ENCODE results near the gene EMC9.

The EMC9 gene

GRCh38 chr14:24098229-24098926, 43.0 kb downstream of the EMC9 start:
- H4K20me1 ChIP-seq (ENCODE audit: insufficient read depth), result no peaks in the 10 kb centered on the region
- no peak overlapping the region for H3K4me2 ChIP-seq
- H3K9ac ChIP-seq, result no peak overlapping the region
- H3K36me3 ChIP-seq (ENCODE audit: insufficient read depth), result no peaks in the 10 kb centered on the region
- H3K27ac ChIP-seq, result no peak overlapping the region
- H3K79me2 ChIP-seq (ENCODE audit: insufficient read depth, low read depth), result peaks cover 8% of the 10 kb centered on the region; the same call in 1 of the 2 replicates
- no peak overlapping the region for H3K4me3 ChIP-seq (IDR thresholded peaks at IDR 0.05; ENCODE audit: insufficient read depth, low read depth, low read length)
- H3K27me3 ChIP-seq (ENCODE audit: insufficient read depth, low read depth), result no peaks in the 10 kb centered on the region
- H2AFZ ChIP-seq (ENCODE audit: low read depth), result no peak overlapping the region
- TF ChIP-seq CTCF (conservative IDR thresholded peaks at IDR 0.05; ENCODE audit: low read depth, low read length), result no peak
- peaks cover 9% of the 10 kb centered on the region for H3K4me1 ChIP-seq (ENCODE audit: low read depth, poor library complexity, severe bottlenecking)

GRCh38 chr14:24096545-24097181, 44.7 kb downstream of the EMC9 start:
- Histone ChIP-seq H3K27ac (no peak overlapping the region), H3K4me2 (no peak overlapping the region), H2AFZ (ENCODE audit: low read depth) (no peak overlapping the region), H3K27me3 (ENCODE audit: insufficient read depth, low read depth) (no peaks in the 10 kb centered on the region), H4K20me1 (ENCODE audit: insufficient read depth) (no peaks in the 10 kb centered on the region), H3K79me2 (ENCODE audit: insufficient read depth, low read depth) (peaks cover 8% of the 10 kb centered on the region; the same call in 1 of the 2 replicates), H3K36me3 (ENCODE audit: insufficient read depth) (no peaks in the 10 kb centered on the region), H3K9ac (no peak overlapping the region), H3K4me1 (ENCODE audit: low read depth, poor library complexity, severe bottlenecking) (peaks cover 9% of the 10 kb centered on the region), H3K4me3 (IDR thresholded peaks at IDR 0.05; ENCODE audit: insufficient read depth, low read depth, low read length) (no peak overlapping the region)
- no peak for TF ChIP-seq CTCF (conservative IDR thresholded peaks at IDR 0.05; ENCODE audit: low read depth, low read length)

- Histone ChIP-seq H2AFZ (ENCODE audit: low read depth) (peak overlapping the region; percentile 71; the same call in 1 of the 2 replicates), H3K27me3 (ENCODE audit: insufficient read depth, low read depth) (no peaks in the 10 kb centered on the region), H3K4me3 (IDR thresholded peaks at IDR 0.05; ENCODE audit: insufficient read depth, low read depth, low read length) (no peak overlapping the region), H3K9ac (peak overlapping the region; percentile 78; the same call in 1 of the 2 replicates), H3K4me2 (peak overlapping the region; percentile 82), H3K36me3 (ENCODE audit: insufficient read depth) (no peaks in the 10 kb centered on the region), H3K4me1 (ENCODE audit: low read depth, poor library complexity, severe bottlenecking) (peaks cover 9% of the 10 kb centered on the region), H3K27ac (peak overlapping the region; percentile 57; the same call in 1 of the 2 replicates), H3K79me2 (ENCODE audit: insufficient read depth, low read depth) (peaks cover 8% of the 10 kb centered on the region; the same call in 1 of the 2 replicates), H4K20me1 (ENCODE audit: insufficient read depth) (no peaks in the 10 kb centered on the region)
- no peak for TF ChIP-seq CTCF (conservative IDR thresholded peaks at IDR 0.05; ENCODE audit: low read depth, low read length)
Observed at GRCh38 chr14:24095271-24096068, 45.9 kb downstream of the EMC9 start.

- H3K4me2 ChIP-seq, result peak overlapping the region; percentile 82
- no peak for TF ChIP-seq CTCF (conservative IDR thresholded peaks at IDR 0.05; ENCODE audit: low read depth, low read length)
- H3K27me3 ChIP-seq (ENCODE audit: insufficient read depth, low read depth), result no peaks in the 10 kb centered on the region
- H4K20me1 ChIP-seq (ENCODE audit: insufficient read depth), result no peaks in the 10 kb centered on the region
- peaks cover 15% of the 10 kb centered on the region for H3K4me1 ChIP-seq (ENCODE audit: low read depth, poor library complexity, severe bottlenecking)
- peaks cover 8% of the 10 kb centered on the region; the same call in 1 of the 2 replicates for H3K79me2 ChIP-seq (ENCODE audit: insufficient read depth, low read depth)
- peak overlapping the region; percentile 57 for H3K27ac ChIP-seq
- peak overlapping the region; percentile 78 for H3K9ac ChIP-seq
- H3K36me3 ChIP-seq (ENCODE audit: insufficient read depth), result no peaks in the 10 kb centered on the region
- peak overlapping the region; percentile 71 for H2AFZ ChIP-seq (ENCODE audit: low read depth)
- no peak overlapping the region for H3K4me3 ChIP-seq (IDR thresholded peaks at IDR 0.05; ENCODE audit: insufficient read depth, low read depth, low read length)
Observed at GRCh38 chr14:24094841-24095270, 46.5 kb downstream of the EMC9 start.
